GM18520 (cell line): Measurements from ENCODE around the gene CCR9.
"Not testable (repeated sequence)": the region's sequence is repeated elsewhere in the genome, so short reads cannot be mapped to it uniquely, and the experiment has no call there.

Experiments used
- ATAC-seq: cut with Tn5 transposase; IDR thresholded peaks from one replicate; pipeline ENCODE4 v1.9.1; 2021; ENCODE audit not compliant: unreplicated experiment

CCR9 gene

GRCh38 chr3:45885979-45886705, at the start of gene CCR9:
Gene CCR9, plus strand, starts transcription at chr3:45886543. Its CDS starts 8,391 bp downstream, at chr3:45894934.
- no peak for ATAC-seq

GRCh38 chr3:45838466-45838865, 47.9 kb upstream of the CCR9 start:
- ATAC-seq: no peak

- no peak for ATAC-seq
These were observed 45.0 kb upstream of the CCR9 start for GRCh38 chr3:45841420-45841756.

- ATAC-seq: no peak
These were observed 44.4 kb upstream of the CCR9 start, which contains the start of gene LZTFL1 for GRCh38 chr3:45841757-45842491. Gene LZTFL1, minus strand, starts transcription at chr3:45842119. Its CDS starts 128 bp downstream, at chr3:45841991.

- ATAC-seq: no peak
These were observed 43.3 kb upstream of the CCR9 start for GRCh38 chr3:45842851-45843625.

GRCh38 chr3:45844616-45845015, 41.7 kb upstream of the CCR9 start:
- ATAC-seq: no peak

- ATAC-seq: no peak
These were observed 38.0 kb upstream of the CCR9 start for GRCh38 chr3:45848392-45848791.

- ATAC-seq: no peak
These were observed 33.5 kb upstream of the CCR9 start for GRCh38 chr3:45852828-45853227.

GRCh38 chr3:45856323-45856722, 30.0 kb upstream of the CCR9 start:
- ATAC-seq: not testable (repeated sequence)

- ATAC-seq: not testable (repeated sequence)
These were observed 29.3 kb upstream of the CCR9 start for GRCh38 chr3:45857024-45857423.

- ATAC-seq: no peak
These were observed 27.4 kb upstream of the CCR9 start for GRCh38 chr3:45858809-45859543.

- ATAC-seq: no peak
These were observed 25.9 kb upstream of the CCR9 start for GRCh38 chr3:45860481-45860880.

GRCh38 chr3:45861043-45861719, 25.2 kb upstream of the CCR9 start:
- peak; percentile 36 for ATAC-seq

- peak; percentile 60 for ATAC-seq
These were observed 21.4 kb upstream of the CCR9 start for GRCh38 chr3:45864760-45865519.

- ATAC-seq: no peak
These were observed 20.8 kb upstream of the CCR9 start for GRCh38 chr3:45865563-45865962.

- ATAC-seq: no peak
These were observed 18.1 kb upstream of the CCR9 start for GRCh38 chr3:45868213-45868612.

GRCh38 chr3:45868650-45869049, 17.7 kb upstream of the CCR9 start:
- ATAC-seq: no peak

GRCh38 chr3:45869638-45870037, 16.7 kb upstream of the CCR9 start:
- ATAC-seq: no peak

GRCh38 chr3:45870099-45870498, 16.2 kb upstream of the CCR9 start:
- ATAC-seq: no peak

- no peak for ATAC-seq
These were observed 14.6 kb upstream of the CCR9 start for GRCh38 chr3:45871780-45872179.
